Vagina (tissue), 2 donors: ENCODE data around the gene CLIC5. TPM values are rescaled to one million over a fixed set of nuclear protein-coding genes. Genes with fewer than 3 reads are reported as not detected.

Experiments
- DNase-seq, 2 donors: peaks; one replicate each; pipeline ENCODE4 v3.0.0-alpha.2; 2017; ENCODE audit errors: extremely low spot score in 2 of 2
- H3K27ac ChIP-seq: fragments of 200-600 bp; sonication (generic); one replicate; pipeline ENCODE4 v1.5.1; 2019
- H3K27me3 ChIP-seq: fragments of 200-600 bp; sonication (generic); one replicate; pipeline ENCODE4 v1.5.1; 2019
- H3K36me3 ChIP-seq, 2 donors: fragments of 200-600 bp; sonication (generic); one replicate each; pipeline ENCODE4 v1.5.1; 2017 to 2019
- H3K4me1 ChIP-seq: fragments of 200-600 bp; sonication (generic); one replicate; pipeline ENCODE4 v1.5.1; 2019
- H3K4me3 ChIP-seq, 2 donors: fragments of 200-600 bp; sonication (generic); 1 replicate in 1 of 2; 2 replicates in 1 of 2; pipeline ENCODE4 v1.5.1; 2016 to 2019
- H3K9me3 ChIP-seq: fragments of 200-600 bp; sonication (generic); one replicate; pipeline ENCODE4 v1.5.1; 2019
- CTCF ChIP-seq, 3 experiments: fragments of 450-650 bp in 2 of 3; fragments of 200-600 bp in 1 of 3; sonication (generic) in 1 of 3; IDR thresholded peaks; one replicate each; pipeline ENCODE4 v1.5.1; 2017 to 2019; ENCODE audit warnings: antibody characterized with exemption in 3 of 3, mild to moderate bottlenecking in 2 of 3, moderate library complexity in 2 of 3
- POLR2A ChIP-seq, 2 donors: fragments of 450-650 bp; IDR thresholded peaks; one replicate each; pipeline ENCODE4 v1.6.1; 2017; ENCODE audit warnings: antibody characterized with exemption in 2 of 2, mild to moderate bottlenecking in 2 of 2, moderate library complexity in 2 of 2
- POLR2AphosphoS5 ChIP-seq, 2 donors: sonication (generic); formaldehyde crosslinking; IDR thresholded peaks; one replicate each; pipeline ENCODE4 v1.9.0; 2017; ENCODE audit warnings: antibody characterized with exemption in 2 of 2, mild to moderate bottlenecking in 2 of 2, low read depth in 1 of 2; ENCODE audit not compliant: insufficient read depth in 1 of 2
- intact Hi-C: fragments of 100-400 bp; cut with DNase I; formaldehyde crosslinking; loops from one replicate; pipeline ENCODE4 v1.15.1; 2023
- total RNA-seq: library from RNA; depleted of rRNA; stranded (reverse); fragments of >200 nt; gene quantifications from one replicate; pipeline ENCODE4 v1.2.3, GENCODE V29; 2016

The CLIC5 gene
- total RNA-seq, 1 donor from 2014 or later, result 3.4 TPM

- H3K4me1 ChIP-seq, result peaks cover 22% of the 10 kb centered on the region
- H3K27ac ChIP-seq, result no peak overlapping the region
Measured at GRCh38 chr6:46011188-46012085, 4.2 kb downstream of the CLIC5 start.

GRCh38 chr6:46010771-46011170, 4.9 kb downstream of the CLIC5 start:
- Histone ChIP-seq H3K4me1 (peaks cover 16% of the 10 kb centered on the region), H3K36me3 (no peaks in the 10 kb centered on the region), H3K27me3 (no peaks in the 10 kb centered on the region), H3K9me3 (no peaks in the 10 kb centered on the region), H3K4me3 (no peak overlapping the region), H3K27ac (no peak overlapping the region)
- TF ChIP-seq POLR2A (IDR thresholded peaks at IDR 0.05) (no peak), CTCF (IDR thresholded peaks at IDR 0.05) (no peak), POLR2AphosphoS5 (IDR thresholded peaks at IDR 0.05; ENCODE audit: insufficient read depth in 1 of 2, low read depth in 1 of 2) (no peak)
- intact Hi-C loops, result no loop called here
- no peak for DNase-seq

More at GRCh38 chr6:46011188-46012085, 4.2 kb downstream of the CLIC5 start:
- DNase-seq, result no peak
- intact Hi-C loops, result no loop called here
- Histone ChIP-seq H3K9me3 (no peaks in the 10 kb centered on the region), H3K27me3 (no peaks in the 10 kb centered on the region), H3K4me3 (no peak overlapping the region), H3K36me3 (no peaks in the 10 kb centered on the region)
- TF ChIP-seq POLR2AphosphoS5 (IDR thresholded peaks at IDR 0.05; ENCODE audit: insufficient read depth in 1 of 2, low read depth in 1 of 2) (no peak), CTCF (IDR thresholded peaks at IDR 0.05) (no peak), POLR2A (IDR thresholded peaks at IDR 0.05) (no peak)

GRCh38 chr6:46010270-46010669, 5.4 kb downstream of the CLIC5 start:
- intact Hi-C loops, result no loop called here
- TF ChIP-seq POLR2AphosphoS5 (IDR thresholded peaks at IDR 0.05; ENCODE audit: insufficient read depth in 1 of 2, low read depth in 1 of 2), result no peak
- no peak for TF ChIP-seq CTCF (IDR thresholded peaks at IDR 0.05)
- TF ChIP-seq POLR2A (IDR thresholded peaks at IDR 0.05), result no peak
- H3K27me3 ChIP-seq, result no peaks in the 10 kb centered on the region

GRCh38 chr6:46002264-46002663, 13.4 kb downstream of the CLIC5 start:
- Histone ChIP-seq H3K4me1 (no peaks in the 10 kb centered on the region), H3K9me3 (no peaks in the 10 kb centered on the region), H3K4me3 (no peak overlapping the region), H3K27me3 (no peaks in the 10 kb centered on the region), H3K36me3 (no peaks in the 10 kb centered on the region), H3K27ac (no peak overlapping the region)
- TF ChIP-seq CTCF (IDR thresholded peaks at IDR 0.05), result no peak
- no peak for TF ChIP-seq POLR2A (IDR thresholded peaks at IDR 0.05)
- intact Hi-C loops, result no loop called here
- DNase-seq, result no peak

More at GRCh38 chr6:46010270-46010669, 5.4 kb downstream of the CLIC5 start:
- Histone ChIP-seq H3K4me1 (peaks cover 11% of the 10 kb centered on the region), H3K4me3 (no peak overlapping the region), H3K36me3 (no peaks in the 10 kb centered on the region), H3K9me3 (no peaks in the 10 kb centered on the region), H3K27ac (no peak overlapping the region)
- DNase-seq, result no peak

- intact Hi-C loops, result no loop called here
- H3K9me3 ChIP-seq, result no peaks in the 10 kb centered on the region
- H3K36me3 ChIP-seq, result no peaks in the 10 kb centered on the region
- H3K4me1 ChIP-seq, result no peaks in the 10 kb centered on the region
- H3K4me3 ChIP-seq, result no peak overlapping the region
- H3K27ac ChIP-seq, result no peak overlapping the region
- H3K27me3 ChIP-seq, result no peaks in the 10 kb centered on the region
- DNase-seq, result no peak
- TF ChIP-seq POLR2A (IDR thresholded peaks at IDR 0.05) (no peak), POLR2AphosphoS5 (IDR thresholded peaks at IDR 0.05; ENCODE audit: insufficient read depth in 1 of 2, low read depth in 1 of 2) (no peak), CTCF (IDR thresholded peaks at IDR 0.05) (no peak)
Measured at GRCh38 chr6:46000905-46001304, 14.8 kb downstream of the CLIC5 start.
